Left lung (tissue), 10 donors: ENCODE results near the gene PARP14. TPM values are rescaled to one million over a fixed set of nuclear protein-coding genes. Genes with fewer than 3 reads are reported as not detected.
A peak's percentile ranks its signal among the peaks of the same experiment; 100 is the strongest.

Experiments used
- ATAC-seq: fragments of 200-7000 bp; cut with Tn5 transposase; one replicate; pipeline ENCODE4 v1.9.1; 2020; ENCODE audit warnings: moderate library complexity
- DNase-seq, 4 donors: peaks; one replicate each; pipeline ENCODE4 v3.0.0-alpha.2; 2013 to 2020
- H3K27ac ChIP-seq, 2 donors: fragments of 200-600 bp; sonication (generic) in 1 of 2; one replicate each; pipeline versions ENCODE4 v1.5.0 to v1.8.0; 2020 to 2021
- H3K27me3 ChIP-seq, 2 donors: fragments of 200-600 bp; sonication (generic) in 1 of 2; one replicate each; pipeline versions ENCODE4 v1.5.0 to v1.8.0; 2020 to 2021
- H3K36me3 ChIP-seq, 2 donors: fragments of 200-600 bp; sonication (generic) in 1 of 2; one replicate each; pipeline versions ENCODE4 v1.5.0 to v1.8.0; 2020 to 2021
- H3K4me1 ChIP-seq, 2 donors: fragments of 200-600 bp; one replicate each; pipeline ENCODE4 v1.8.0; 2021
- H3K4me3 ChIP-seq, 2 donors: fragments of 200-600 bp; sonication (generic) in 1 of 2; one replicate each; pipeline versions ENCODE4 v1.5.0 to v1.8.0; 2020 to 2021; ENCODE audit warnings: mild to moderate bottlenecking in 1 of 2
- H3K9me3 ChIP-seq, 2 donors: fragments of 200-600 bp; sonication (generic) in 1 of 2; one replicate each; pipeline versions ENCODE4 v1.5.0 to v1.8.0; 2020 to 2021
- intact Hi-C, 2 donors: fragments of 100-400 bp; cut with DNase I; formaldehyde crosslinking; loops; one replicate each; pipeline versions ENCODE4 v1.11.2 to v1.14.2; 2022
- polyA plus RNA-seq, 6 donors: library from polyadenylated mRNA; unstranded; fragments of 120-200 nt; gene quantifications; one replicate each; pipeline ENCODE4 v1.2.1, GENCODE V29; 2013; ENCODE audit not compliant: insufficient read length in 6 of 6
- total RNA-seq, 2 donors: library from RNA; stranded (reverse); fragmentation: NEBNext Ultra II Directional; extraction: Animal tissue kit (Norgen Biotek cat#: 25700); gene quantifications; one replicate each; pipeline ENCODE4 v1.2.1, GENCODE V29; 2021
- TF ChIP-seq, protein P1 (sequence below), 2 donors: fragments of 200-600 bp; sonication (generic) in 1 of 2; IDR thresholded peaks; one replicate each; pipeline versions ENCODE4 v1.5.0 to v1.8.0; 2021; ENCODE audit warnings: antibody characterized with exemption in 2 of 2
- donor health status: DM: no; HTN: yes; CAD: no.
- donor health status: DM: no; HTN: no; CAD: no.

Gene PARP14
- total and polyA plus RNA-seq, 8 donors: 30.1 to 138 (median 44.7) TPM

DNA sequence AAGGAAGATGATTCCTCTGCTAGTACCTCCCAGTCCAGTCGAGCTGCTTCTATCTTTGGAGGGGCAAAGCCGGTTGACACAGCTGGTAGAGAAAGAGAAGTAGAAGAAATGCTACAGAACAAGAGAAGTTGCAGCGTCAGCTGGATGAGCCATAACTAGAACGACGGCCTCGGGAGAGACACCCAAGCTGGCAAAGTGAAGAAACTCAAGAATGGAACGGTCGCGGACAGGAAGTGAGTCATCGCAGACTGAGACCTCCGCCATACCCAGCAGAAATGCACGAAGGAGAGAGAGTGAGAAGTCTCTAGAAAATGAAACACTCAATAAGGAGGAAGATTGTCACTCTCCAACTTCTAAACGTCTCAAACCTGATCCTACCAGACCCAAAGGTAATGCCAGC lies 19.0 kb upstream of the PARP14 start:
- H3K27me3 ChIP-seq: no peaks in the 10 kb centered on the region
- TF ChIP-seq, protein P1, sequence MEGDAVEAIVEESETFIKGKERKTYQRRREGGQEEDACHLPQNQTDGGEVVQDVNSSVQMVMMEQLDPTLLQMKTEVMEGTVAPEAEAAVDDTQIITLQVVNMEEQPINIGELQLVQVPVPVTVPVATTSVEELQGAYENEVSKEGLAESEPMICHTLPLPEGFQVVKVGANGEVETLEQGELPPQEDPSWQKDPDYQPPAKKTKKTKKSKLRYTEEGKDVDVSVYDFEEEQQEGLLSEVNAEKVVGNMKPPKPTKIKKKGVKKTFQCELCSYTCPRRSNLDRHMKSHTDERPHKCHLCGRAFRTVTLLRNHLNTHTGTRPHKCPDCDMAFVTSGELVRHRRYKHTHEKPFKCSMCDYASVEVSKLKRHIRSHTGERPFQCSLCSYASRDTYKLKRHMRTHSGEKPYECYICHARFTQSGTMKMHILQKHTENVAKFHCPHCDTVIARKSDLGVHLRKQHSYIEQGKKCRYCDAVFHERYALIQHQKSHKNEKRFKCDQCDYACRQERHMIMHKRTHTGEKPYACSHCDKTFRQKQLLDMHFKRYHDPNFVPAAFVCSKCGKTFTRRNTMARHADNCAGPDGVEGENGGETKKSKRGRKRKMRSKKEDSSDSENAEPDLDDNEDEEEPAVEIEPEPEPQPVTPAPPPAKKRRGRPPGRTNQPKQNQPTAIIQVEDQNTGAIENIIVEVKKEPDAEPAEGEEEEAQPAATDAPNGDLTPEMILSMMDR (IDR thresholded peaks at IDR 0.05): no peak
- ATAC-seq (peak; percentile 26), DNase-seq (peak in 1 of 4 donors; percentile 43)
- no peaks in the 10 kb centered on the region for H3K36me3 ChIP-seq
- H3K9me3 ChIP-seq: peaks cover 0 to 5% of the 10 kb centered on the region in 2 donors
- intact Hi-C loops: no loop called here
- no peak overlapping the region for H3K4me3 ChIP-seq
- H3K4me1 ChIP-seq: no peaks in the 10 kb centered on the region
- no peak overlapping the region for H3K27ac ChIP-seq

DNA sequence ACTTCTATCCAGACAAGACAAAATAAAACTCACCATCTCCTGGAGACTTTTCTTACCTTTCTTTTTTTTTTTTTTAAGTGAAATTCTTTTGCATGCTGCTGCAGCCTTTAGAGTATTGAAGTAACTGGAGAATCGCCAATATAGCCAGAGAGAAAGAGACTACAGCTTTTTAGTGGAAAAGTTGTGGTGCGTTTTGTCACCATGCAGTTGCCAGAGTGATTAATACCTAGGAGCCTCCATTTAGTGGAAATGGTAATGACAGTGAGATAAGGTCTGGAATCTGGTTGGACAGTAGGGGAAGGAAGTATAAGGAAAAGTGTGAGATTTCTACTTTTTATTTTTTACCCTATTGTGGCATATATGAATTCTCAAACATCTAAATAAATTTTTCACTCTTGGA lies 18.1 kb upstream of the PARP14 start:
- H3K4me1 ChIP-seq: no peaks in the 10 kb centered on the region
- H3K36me3 ChIP-seq: no peaks in the 10 kb centered on the region
- no peak for DNase-seq
- no peaks in the 10 kb centered on the region for H3K27me3 ChIP-seq
- TF ChIP-seq, protein P1 (IDR thresholded peaks at IDR 0.05): no peak
- intact Hi-C loops: no loop called here
- H3K9me3 ChIP-seq: peaks cover 0 to 5% of the 10 kb centered on the region in 2 donors
- no peak overlapping the region for H3K4me3 ChIP-seq
- no peak overlapping the region for H3K27ac ChIP-seq
- ATAC-seq: no peak

DNA sequence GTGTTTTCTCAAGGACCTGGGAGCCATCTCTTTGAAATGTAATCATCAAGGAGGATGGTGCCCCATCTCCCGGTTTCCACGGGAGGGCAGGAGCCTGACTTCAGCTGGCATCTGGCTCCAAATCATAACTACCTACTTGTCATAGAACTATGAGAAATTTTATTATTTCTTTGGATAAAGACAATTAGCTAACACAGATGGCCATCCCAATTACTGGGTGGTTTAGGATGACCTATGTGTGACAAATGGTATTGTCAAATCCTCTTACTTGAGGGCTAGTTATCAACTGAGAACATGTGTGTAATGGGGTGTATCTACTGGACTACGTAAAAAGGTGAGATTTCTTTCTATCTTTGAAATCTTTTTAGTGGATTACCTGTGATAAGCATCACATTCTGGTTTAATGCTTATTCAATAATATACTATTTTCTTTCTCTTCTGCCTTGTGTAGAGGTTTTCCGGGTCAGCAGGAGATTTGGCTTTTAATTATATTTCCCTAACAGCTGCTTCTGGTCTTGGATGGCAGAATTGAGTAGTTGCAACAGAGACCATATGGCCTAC lies 15.3 kb upstream of the PARP14 start:
- ATAC-seq (no peak), DNase-seq (no peak)
- Histone ChIP-seq H3K36me3 (no peaks in the 10 kb centered on the region), H3K27ac (no peak overlapping the region), H3K4me3 (no peak overlapping the region), H3K4me1 (no peaks in the 10 kb centered on the region), H3K27me3 (no peaks in the 10 kb centered on the region), H3K9me3 (peaks cover 0 to 5% of the 10 kb centered on the region in 2 donors)
- intact Hi-C loops: no loop called here
- TF ChIP-seq, protein P1 (IDR thresholded peaks at IDR 0.05): no peak

DNA sequence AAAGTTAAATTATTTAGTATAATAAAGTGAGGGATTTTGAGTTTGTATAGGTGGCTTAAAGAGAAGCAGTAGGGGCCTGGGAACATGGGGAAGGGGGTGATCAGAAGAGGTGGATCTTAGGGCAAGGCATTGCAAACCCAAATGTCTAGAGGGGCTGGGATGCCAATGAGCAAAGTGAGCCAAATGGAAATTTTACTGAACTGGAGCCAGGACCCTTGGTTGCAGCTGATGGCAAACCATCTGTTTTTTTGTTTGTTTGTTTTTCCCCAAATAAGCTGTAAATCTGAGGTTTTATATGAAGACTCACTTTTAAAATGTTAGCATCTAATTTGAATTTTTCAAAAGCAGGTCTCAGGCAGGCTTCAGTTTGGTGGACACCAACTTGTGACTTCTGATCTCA lies 14.8 kb upstream of the PARP14 start:
- TF ChIP-seq, protein P1 (IDR thresholded peaks at IDR 0.05): no peak

DNA sequence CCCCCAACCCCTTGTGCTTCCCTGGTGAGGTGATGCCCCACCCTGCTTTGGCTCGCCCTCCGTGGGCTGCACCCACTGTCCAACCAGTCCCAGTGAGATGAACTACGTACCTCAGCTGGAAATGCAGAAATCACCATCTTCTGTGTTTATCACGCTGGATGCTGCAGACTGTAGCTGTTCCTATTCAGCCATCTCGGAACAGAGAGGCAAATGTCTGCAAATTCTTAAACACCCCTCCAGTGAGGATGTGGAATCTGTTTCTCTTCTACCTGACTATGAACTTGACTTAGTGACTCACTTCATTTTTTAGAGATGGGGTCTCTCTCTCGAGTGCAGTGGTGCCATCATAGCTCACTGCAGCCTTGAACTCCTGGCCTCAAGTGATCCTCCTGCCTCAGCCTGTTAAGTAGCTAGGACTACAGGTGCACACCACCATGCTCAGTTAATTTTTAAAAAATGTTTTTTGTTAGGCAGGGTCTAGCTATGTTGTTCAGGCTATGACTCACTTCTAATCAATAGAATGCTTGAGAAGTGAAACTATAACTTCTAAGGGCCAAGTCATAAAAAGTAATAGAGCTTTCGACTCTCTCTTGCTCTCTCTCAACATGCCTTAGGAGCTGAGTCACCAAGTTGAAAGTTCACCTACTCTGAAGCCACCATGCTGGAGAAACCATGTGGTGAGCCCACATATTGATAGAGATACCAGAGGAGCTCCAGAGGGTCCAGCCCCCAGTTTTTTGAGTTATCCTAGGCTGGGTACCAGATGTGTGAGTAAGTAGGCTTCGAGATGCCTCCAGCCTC lies 11.5 kb upstream of the PARP14 start:
- Histone ChIP-seq H3K27me3 (no peaks in the 10 kb centered on the region), H3K9me3 (no peaks in the 10 kb centered on the region), H3K27ac (no peak overlapping the region), H3K4me1 (no peaks in the 10 kb centered on the region), H3K4me3 (no peak overlapping the region), H3K36me3 (no peaks in the 10 kb centered on the region)
- TF ChIP-seq, protein P1 (IDR thresholded peaks at IDR 0.05): no peak
- no peak for DNase-seq
- intact Hi-C loops: no loop called here
- ATAC-seq: peak; percentile 77

More for the DNA sequence above, 14.8 kb upstream of the PARP14 start:
- H3K27ac ChIP-seq: no peak overlapping the region
- H3K4me3 ChIP-seq: no peak overlapping the region
- H3K9me3 ChIP-seq: peaks cover 0 to 2% of the 10 kb centered on the region in 2 donors
- H3K27me3 ChIP-seq: no peaks in the 10 kb centered on the region
- intact Hi-C loops: no loop called here
- no peaks in the 10 kb centered on the region for H3K4me1 ChIP-seq
- DNase-seq: no peak
- H3K36me3 ChIP-seq: no peaks in the 10 kb centered on the region
- ATAC-seq: no peak
